ENCODE measurements around the gene PRR29.

- TF ChIP-seq CTCF (IDR thresholded peaks at IDR 0.05): no peak
- no peak for TF ChIP-seq POLR2A (IDR thresholded peaks at IDR 0.05)
Measured at GRCh38 chr17:63961355-63962212, 36.6 kb upstream of the PRR29 start.
